ENCODE measurements around the gene PPP1R9A. TPM values are rescaled to one million over a fixed set of nuclear protein-coding genes. Genes with fewer than 3 reads are reported as not detected.

Gene PPP1R9A
- total RNA-seq, 1 donor from 2014 or later = 30.6 TPM

DNA sequence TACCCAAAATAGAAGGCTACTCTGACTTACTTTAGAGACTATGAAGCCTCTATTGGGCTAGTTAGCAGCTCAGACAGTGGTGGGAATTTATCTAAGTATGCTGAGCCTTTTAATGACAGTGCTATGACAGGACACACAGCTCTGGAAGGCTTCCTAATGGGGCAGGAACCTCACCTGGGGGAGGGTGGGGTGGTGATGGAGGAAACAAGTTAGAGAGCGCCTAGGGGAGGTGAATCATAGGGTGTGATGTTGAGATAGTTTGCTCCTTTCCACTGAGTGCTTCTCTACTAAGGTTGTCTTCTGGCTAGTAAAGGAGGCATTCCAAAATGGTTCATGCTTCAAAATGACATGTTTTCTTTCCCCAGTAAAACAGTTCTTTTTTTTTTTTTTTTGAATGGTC is 42.1 kb downstream of the PPP1R9A start:
- intact Hi-C loops (cut with DNase I) = no loop called here
- ATAC-seq = no peak
- Histone ChIP-seq H3K27ac (no peak overlapping the region), H3K4me1 (no peaks in the 10 kb centered on the region), H3K9me3 (no peaks in the 10 kb centered on the region), H3K27me3 (no peaks in the 10 kb centered on the region), H3K36me3 (no peaks in the 10 kb centered on the region), H3K4me3 (no peak overlapping the region)
- DNase-seq = no peak
- TF ChIP-seq CTCF (IDR thresholded peaks at IDR 0.05) = no peak

DNA sequence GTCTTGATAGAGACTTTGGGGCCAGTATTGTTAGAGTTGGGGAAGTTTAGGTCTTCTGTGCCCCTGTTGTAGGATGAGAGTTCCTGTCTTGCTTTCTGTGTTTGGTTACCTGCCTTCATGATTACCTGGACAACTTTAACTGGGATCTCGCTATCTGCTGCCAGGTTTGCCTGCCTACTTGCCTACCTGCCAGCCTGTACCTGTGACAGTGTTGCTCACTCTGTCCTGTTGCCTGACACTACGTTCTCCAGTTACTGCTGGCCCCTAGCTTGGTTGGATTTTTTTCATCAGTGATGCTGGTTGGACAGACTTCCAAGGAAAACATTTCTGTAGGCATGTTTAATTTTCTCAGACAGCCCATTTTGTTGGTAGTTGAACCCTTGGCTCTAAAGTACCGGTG is 48.4 kb downstream of the PPP1R9A start:
- no peaks in the 10 kb centered on the region for H3K36me3 ChIP-seq
- ATAC-seq = no peak
- intact Hi-C loops (cut with DNase I) = no loop called here
- no peak overlapping the region for H3K4me3 ChIP-seq
- no peak for DNase-seq
- no peaks in the 10 kb centered on the region for H3K4me1 ChIP-seq
- no peaks in the 10 kb centered on the region for H3K9me3 ChIP-seq
- no peak overlapping the region for H3K27ac ChIP-seq
- no peaks in the 10 kb centered on the region for H3K27me3 ChIP-seq
- TF ChIP-seq CTCF (IDR thresholded peaks at IDR 0.05) = no peak

DNA sequence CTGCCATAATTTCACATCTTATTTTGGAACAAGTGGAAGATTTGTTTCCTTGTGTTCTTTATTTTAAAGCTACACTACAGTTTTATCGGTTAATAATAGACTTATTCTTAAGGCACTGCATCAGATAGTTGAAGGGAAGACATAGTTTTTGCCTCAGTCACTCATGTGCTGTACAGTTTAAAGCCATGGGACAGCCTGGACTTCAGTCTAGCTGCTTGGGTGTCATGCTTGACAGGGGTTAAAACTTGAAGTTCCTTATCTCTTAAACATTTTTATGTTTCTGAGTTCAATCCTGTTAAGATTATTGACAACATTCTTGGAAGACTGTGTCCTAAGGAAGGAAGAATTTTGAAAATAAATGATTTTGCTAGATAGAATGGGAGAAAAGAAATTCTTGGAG is 49.7 kb downstream of the PPP1R9A start:
- intact Hi-C loops (cut with DNase I) = no loop called here
- H3K9me3 ChIP-seq = no peaks in the 10 kb centered on the region
- H3K36me3 ChIP-seq = no peaks in the 10 kb centered on the region
- no peak for ATAC-seq
- no peaks in the 10 kb centered on the region for H3K27me3 ChIP-seq
- H3K4me1 ChIP-seq = no peaks in the 10 kb centered on the region
- no peak for DNase-seq
- no peak for TF ChIP-seq CTCF (IDR thresholded peaks at IDR 0.05)
- no peak overlapping the region for H3K4me3 ChIP-seq
- H3K27ac ChIP-seq = no peak overlapping the region

DNA sequence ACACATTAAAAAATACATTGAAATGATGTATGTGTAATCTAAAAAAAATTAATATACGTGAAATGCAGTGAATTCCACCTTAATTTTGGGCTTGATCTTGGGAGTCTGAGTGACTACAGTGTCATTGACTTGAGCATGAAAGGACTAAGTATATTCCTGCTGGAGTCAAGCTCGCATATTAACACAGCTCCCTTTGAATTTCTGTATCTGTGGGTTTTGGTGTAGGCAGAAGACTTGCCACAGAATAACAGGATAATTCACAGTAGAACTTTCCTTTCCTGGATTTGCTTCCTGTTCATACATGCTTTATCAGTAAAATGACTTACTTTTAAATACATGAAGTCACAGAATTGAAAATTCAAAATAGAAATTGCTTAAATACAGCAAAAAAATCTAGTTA is 55.3 kb downstream of the PPP1R9A start:
- DNase-seq = no peak
- no peak for ATAC-seq
- Histone ChIP-seq H3K36me3 (no peaks in the 10 kb centered on the region), H3K4me3 (no peak overlapping the region), H3K27ac (no peak overlapping the region), H3K27me3 (no peaks in the 10 kb centered on the region), H3K4me1 (no peaks in the 10 kb centered on the region), H3K9me3 (no peaks in the 10 kb centered on the region)
- no peak for TF ChIP-seq CTCF (IDR thresholded peaks at IDR 0.05)
- intact Hi-C loops (cut with DNase I) = no loop called here

- ATAC-seq (no peak), DNase-seq (no peak)
- TF ChIP-seq CTCF (IDR thresholded peaks at IDR 0.05) = no peak
- Histone ChIP-seq H3K9me3 (no peaks in the 10 kb centered on the region), H3K27ac (no peak overlapping the region), H3K4me1 (no peaks in the 10 kb centered on the region), H3K36me3 (no peaks in the 10 kb centered on the region), H3K27me3 (no peaks in the 10 kb centered on the region), H3K4me3 (no peak overlapping the region)
- intact Hi-C loops (cut with DNase I) = no loop called here
Observed at GRCh38 chr7:94969434-94970084, 62.2 kb downstream of the PPP1R9A start.

DNA sequence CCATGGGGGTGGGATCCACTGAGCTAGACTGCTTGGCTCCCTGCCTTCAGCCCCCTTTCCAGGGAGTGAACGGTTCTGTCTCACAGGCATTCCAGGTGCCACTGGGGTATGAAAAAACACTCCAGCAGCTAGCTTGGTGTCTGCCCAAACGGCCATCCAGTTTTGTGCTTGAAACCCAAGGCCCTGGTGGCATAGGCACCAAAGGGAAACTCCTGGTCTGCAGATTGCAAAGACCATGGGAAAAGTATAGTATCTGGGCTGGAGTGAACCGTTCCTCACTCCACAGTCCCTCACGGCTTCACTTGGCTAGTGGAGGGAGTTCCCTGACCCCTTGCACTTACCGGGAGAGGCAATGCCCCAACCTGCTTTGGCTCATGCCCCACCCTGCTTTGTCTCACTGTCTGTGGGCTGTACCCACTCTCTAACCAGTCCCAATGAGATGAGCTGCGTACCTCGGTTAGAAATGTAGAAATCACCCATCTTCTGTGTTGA is 62.7 kb downstream of the PPP1R9A start:
- H3K36me3 ChIP-seq = no peaks in the 10 kb centered on the region
- DNase-seq (no peak), ATAC-seq (no peak)
- no peaks in the 10 kb centered on the region for H3K4me1 ChIP-seq
- H3K9me3 ChIP-seq = no peaks in the 10 kb centered on the region
- no peak for TF ChIP-seq CTCF (IDR thresholded peaks at IDR 0.05)
- intact Hi-C loops (cut with DNase I) = no loop called here
- no peak overlapping the region for H3K27ac ChIP-seq
- H3K27me3 ChIP-seq = no peaks in the 10 kb centered on the region
- H3K4me3 ChIP-seq = no peak overlapping the region
